HG02970 (cell line): ENCODE results near the gene CNNM2.
"Not testable (repeated sequence)": the region's sequence is repeated elsewhere in the genome, so short reads cannot be mapped to it uniquely, and the experiment has no call there.

ENCODE experiments used
- ATAC-seq: cut with Tn5 transposase; IDR thresholded peaks from one replicate; pipeline ENCODE4 v1.9.1; 2021; ENCODE audit warnings: mild to moderate bottlenecking, moderate library complexity, moderate number of reproducible peaks; ENCODE audit not compliant: unreplicated experiment, low FRiP score

CNNM2 gene

DNA sequence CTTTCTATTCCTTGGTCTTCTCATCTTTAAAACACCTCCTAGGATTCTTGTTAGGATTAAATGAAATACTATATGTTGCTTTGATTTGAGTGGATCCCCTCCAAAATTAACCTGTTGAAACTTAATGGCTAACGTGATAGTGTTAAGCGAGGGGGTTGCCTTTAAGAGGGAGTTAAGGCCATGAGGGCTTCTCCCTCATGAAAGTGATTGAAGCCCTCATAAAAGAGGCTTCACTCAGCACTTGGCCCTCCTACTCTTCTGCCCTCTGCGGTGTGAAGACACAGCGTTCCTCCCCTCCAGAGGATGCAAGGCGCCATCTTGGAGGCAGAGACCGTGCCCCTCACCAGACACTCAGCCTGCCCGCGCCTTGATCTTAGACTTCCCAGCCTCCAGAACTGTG lies 46.6 kb downstream of the CNNM2 start:
- ATAC-seq = no peak

DNA sequence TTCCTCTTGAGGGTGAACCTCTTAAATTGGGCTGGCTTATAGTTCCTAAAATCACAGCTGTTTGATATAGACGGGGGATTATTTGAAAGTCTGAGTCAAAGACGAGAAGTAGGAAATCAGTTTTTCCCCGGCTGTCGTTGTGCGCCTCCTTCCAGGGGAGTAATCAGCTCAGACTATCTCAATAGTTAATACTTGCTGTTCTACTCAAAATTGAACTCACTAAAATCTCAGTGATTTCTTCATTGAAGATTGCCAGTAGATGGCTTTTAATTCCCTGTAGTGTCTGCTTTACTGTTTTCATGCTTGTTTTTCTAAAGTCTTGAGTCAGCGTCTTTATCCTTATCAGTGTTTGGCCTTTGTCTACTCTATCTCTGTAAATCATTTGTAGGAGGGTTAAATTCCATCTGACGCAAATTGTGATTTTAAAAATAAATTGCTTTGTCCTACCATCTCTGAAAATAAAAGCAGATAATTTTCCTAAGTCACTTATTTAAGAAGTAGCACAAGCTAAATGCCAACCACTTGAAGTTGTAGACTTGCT lies 47.3 kb downstream of the CNNM2 start:
- no peak for ATAC-seq

DNA sequence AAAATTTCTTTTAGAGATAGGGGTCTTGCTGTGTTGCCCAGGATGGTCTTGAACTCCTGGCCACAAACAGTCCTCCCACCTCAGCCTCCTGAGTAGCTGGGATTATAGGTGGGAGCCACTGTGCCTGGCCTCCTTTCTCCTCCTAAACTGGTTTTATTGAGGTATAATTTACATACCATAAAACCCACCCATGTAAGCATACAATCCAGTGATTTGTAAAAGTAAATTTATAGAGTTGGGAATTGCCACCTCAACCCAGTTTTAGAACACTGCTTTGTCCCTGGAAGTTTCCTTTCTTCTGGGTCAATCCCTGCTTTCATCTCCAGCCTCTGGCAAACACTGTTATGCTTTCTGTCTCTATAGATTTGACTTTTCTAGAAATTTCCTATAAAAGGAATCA lies 49.0 kb downstream of the CNNM2 start:
- no peak for ATAC-seq

DNA sequence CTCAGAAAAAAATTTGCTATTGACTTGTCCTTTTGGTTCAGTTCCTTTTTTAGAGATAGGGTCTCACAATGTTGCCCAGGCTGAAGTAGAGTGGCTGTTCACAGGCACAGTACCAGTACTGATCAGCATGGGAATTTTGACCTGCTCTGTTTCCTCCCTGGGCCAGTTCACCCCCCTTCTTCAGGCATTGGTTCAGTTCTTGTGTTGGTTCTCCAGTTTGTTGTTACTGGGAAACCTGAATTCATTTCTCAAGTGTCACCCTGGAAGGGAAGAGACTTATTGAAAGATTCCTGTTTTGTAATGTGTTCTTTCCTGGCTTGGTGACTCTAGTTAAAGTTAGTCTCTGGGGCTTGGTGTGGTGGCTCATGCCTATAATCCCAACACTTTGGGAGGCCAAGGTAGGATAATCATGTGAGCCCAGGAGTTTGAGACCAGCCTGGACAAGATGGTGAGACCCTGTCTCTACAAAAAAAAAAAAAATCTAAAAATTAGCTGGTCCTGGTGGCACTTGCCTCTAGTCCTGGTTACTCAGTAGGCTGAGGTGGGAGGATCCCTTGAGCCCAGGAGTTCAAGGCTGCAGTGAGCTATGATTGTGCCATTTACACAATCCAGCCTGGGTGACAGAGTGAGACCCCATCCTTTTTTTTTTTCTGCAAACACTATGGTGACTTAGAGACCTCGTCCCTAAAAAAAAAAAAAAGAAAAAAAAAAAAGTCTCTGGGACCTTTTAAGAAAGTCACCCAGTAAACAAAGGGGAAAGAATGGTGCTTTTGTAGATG lies 52.7 kb downstream of the CNNM2 start:
- ATAC-seq = no peak

DNA sequence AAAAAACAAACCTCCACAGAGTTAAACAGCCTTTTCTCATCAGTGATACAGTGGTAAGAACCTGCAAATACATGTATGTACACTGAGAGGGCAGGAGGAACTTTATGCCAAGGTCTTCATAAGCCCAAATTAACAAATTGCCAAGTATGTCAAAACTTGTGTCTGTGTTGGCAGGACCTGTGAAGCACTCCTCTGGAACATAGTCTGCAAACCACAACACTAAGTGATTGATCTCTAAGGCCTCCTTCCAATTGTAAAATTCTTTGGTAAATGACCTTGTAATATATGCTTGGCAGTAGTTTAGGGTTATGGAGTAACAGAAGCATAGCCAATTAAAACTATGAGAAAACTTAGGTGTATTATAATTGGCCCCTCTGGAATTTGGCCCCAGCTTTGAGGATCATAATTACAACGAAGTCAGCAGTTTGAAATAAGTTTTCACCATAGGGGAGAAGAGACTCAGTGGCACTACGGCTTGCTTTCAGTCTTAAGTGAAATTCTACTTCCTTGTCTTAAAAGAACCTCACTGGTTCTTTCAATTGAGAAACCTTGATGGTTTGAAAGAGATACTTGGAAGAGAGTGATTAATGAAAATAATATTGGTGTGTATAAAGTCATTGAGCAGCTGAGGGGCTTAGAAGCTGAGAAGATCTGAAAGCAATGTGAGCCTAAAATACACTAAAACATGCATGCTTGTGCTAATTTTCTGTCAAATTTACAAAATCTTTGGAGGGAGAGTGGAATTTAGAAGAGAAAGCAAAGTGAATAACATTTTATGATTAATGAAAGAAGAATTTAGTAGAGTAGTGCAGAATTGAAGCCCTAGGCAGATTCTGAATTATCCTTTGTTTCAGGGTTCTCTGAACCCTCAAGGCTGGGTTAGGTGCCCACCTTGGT lies 57.6 kb downstream of the CNNM2 start:
- no peak for ATAC-seq

DNA sequence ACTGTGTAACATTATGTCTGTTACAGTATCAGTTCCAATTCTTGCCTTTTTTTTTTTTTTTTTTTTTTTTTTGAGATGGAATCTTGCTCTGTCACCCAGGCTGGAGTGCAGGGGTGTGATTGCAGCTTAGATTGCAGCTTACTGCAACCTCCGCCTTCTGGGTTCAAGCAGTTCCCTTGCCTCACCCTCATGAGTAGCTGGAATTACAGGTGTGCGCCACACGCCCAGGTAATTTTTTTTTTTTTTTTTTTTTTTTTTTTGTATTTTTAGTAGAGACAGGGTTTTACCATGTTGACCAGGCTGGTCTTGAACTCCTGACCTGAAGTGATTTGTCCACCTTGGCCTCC lies 58.3 kb downstream of the CNNM2 start:
- ATAC-seq = not testable (repeated sequence)

GRCh38 chr10:102982296-102982695 lies 64.2 kb downstream of the CNNM2 start:
- ATAC-seq = no peak

DNA sequence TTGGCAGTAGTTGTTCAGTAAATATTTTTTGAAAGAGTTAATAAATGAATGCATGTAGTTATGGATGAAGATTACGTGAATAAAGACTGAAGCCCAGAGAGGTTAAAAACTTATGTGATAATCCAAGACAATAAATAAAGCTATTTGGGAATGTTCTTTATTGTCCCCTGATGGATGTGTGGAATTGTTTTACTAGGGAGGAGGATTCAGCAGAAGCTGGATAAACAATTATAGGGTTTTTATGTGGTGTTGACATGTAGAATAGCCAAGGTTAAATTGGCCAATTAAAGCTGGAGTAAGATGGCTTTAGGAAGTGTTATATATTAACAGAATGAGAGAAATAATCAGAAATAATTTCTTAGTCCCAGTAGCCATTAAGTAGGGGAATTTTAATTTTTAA lies 66.0 kb downstream of the CNNM2 start:
- ATAC-seq = no peak

DNA sequence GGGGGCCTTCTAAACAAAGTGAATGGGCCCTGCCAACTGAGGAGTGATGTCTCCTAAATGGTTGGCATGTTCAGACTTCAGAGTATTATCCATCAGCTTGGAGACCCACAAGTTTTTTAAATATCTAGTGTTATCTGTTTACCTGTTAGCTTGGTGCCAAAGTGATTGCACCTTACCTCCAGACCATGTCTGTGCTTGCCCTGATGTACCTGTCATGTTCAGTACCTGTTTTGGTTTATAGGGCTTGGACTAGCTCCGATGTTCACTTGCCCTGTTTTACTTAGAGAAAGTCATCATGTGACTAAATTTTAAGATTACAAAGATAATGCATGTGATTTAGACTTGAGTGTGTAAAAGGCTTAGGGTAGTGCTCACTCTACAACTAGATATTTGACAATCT lies 67.7 kb downstream of the CNNM2 start:
- ATAC-seq = no peak

DNA sequence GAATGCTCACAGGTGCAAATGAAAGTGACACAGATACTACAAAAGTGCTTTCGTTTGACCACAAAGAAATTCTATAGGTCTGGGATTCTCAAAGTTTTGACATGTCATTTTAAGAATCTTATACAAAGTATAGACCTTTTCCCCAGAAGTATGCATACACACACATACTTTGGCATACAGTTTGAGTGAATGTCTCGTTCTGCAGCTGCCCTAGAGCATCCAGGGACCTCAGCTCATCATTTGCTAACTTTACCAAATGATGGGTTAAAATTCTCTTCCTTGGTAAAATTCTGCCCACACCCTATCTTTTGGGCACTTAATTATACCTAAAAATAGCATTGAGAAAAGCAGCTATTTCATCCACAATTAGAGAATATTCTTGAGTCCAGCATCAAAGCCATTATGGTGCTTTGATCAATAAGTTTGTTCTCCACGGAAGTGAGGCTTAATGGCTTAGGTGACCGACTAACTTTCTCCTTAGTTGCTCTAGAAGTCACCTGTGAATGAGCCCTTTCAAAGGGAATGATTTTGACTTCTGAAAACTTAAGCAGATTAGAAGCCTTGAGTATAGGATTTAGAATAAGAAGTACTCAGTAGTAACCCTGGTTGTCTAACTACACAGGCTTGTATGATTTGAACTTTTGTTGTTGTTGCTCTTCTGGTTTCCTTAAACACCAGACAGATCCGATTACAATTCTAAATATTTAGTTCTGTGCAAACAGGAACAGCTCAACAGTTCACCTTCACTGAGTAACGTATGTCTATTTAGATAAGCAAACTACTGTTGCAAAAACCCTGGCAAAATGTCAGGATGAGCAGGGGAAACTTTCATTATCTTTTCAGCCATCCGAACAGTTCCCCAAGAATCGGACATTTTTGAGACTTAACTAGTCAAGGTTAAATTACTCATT lies 70.6 kb downstream of the CNNM2 start:
- no peak for ATAC-seq

DNA sequence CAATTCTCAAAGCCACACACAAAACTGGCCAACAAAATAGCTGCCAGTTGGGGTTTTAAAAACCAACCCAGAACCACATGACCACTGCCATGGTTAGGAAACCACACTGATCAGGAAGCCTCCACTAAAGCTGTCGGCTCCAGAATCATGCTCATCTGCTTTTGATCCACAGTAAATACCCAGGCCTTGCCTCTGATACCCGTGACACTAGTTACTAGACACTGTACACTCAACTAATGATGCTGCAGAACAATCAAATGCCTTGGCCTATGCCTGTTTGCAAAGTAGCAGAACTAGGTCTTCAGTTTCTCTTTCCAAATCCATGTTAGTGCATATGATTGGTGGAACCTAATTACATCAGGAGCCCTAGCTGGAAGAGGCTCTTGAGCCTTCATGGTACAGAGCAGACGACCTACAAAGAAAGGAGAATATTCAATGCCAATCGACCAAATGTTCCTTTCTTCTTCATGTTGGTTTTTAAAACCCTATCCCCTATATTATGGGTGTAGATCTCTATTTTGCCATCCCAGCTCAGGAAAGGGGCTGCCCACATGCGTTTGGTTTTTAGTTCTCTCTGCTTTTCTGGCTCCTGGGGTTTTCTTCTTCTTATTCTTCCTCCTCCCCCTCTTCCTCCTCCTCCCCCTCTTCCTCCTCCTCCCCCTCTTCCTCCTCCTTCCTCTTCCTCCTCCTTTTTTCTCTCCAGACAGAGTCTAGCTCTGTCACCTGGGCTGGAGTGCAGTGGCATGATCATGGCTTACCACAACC lies 76.6 kb downstream of the CNNM2 start:
- ATAC-seq = no peak

DNA sequence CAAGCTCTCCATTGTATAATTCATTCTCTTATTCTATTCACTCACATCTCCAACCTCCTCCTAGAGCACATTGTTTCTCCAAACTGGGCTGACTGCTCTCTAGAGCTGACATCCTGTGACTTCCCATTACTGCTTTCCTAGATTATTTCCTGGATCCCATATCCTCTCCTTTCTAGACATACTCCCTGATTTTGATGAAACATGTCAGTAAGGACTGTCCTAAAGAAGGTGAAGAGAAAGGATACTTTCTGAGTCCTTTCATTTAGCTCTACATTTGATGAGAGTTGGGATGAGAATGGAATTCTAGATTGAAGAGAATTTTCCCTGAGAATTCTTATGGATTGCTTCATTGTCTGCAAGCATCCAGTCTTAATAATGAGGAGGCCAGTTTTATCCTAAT lies 78.8 kb downstream of the CNNM2 start:
- ATAC-seq = no peak

DNA sequence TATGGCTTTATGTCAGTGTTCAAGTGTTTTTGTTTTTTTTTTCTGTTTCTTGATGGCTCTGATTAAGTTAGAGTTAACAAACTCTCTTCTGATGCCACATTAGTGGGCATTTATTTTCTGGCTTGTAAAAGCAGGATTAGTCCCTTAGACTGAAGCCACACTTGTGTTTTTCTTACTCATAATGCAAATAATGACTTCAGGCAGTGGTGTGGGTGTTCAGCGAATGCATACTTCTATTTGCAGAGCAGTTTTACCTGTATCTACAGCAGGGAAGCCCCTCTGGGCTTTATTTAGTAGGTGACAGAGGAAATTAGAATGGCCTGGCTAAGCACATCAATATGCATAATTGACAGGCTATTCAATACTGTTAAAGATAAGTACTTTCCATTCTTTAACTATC lies 79.9 kb downstream of the CNNM2 start:
- ATAC-seq = no peak

DNA sequence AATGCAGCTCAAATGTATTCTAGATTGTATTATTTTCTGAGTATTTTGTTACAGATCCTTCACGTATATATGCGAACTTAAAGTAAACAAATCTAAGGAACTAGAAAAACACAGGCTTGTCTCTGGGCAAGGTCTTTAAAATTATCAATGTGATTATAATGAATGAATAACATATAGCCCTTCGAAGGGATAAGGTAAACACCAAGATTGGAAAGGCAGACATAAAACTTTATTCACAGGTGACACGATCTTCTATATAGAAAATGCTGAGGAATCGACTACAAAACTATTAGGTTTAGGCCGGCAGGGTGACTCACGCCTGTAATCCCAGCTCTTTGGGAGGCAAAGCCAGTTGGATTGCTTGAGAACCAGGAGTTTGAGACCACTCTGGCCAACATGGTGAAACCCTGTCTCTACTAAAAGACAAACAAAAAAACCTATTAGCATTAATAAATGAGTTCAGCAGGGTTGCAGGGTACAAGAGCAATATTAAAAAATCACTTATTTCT lies 80.4 kb downstream of the CNNM2 start:
- ATAC-seq = no peak

DNA sequence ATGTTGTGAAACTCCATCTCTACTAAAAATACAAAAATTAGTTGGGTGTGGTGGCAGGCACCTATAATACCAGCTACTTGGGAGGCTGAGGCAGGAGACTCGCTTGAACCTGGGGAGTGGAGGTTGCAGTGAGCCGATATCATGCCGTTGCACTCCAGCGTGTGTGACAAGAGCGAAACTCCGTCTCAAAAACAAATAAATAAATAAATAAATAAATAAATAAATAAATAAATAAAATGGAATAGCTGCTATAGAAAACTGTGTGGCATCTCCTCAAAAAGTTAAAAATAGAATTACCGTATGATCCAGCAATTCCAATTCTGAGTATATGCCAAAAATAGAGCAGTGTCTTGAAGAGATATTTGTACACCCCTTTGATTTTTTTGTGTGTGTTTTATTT lies 82.0 kb downstream of the CNNM2 start:
- not testable (repeated sequence) for ATAC-seq

DNA sequence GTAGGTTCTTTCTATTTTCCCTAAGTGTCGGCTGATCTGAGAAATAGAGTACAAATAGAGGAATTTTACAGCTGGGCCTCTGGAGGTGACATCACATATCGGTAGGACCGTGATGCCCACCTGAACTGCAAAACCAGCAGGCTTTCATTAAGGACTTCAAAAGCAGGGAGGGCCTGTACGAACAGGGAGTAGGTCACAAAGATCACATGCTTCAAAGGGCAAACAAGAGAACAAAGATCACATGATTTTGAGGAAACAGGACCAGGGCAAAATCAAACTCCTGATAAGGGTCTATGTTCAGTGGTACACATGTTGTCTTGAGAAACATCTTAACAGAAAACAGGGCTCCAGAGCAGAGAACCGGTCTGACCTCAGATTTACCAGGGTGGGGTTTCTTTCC lies 88.9 kb downstream of the CNNM2 start:
- ATAC-seq = no peak

- no peak for ATAC-seq
Observed at GRCh38 chr10:103013416-103013815, 95.3 kb downstream of the CNNM2 start.

DNA sequence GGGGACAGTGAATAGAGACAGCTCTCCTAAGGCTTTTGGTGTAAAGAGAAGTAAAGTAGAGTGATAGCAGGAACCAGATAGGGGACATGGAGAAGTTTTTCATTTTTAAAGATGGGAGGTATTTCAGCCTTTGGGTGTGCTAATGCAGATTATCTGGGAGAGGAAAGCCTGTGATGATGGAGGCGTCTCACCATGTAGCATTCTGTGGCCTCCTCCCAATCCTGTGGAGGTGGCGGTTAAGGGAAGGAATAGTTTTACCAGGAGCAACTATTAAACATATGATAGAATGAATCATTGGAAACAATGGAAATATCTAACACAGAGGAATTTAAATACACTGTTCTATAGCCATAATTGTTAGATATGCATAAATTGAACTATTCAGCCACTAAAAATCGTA lies 101.3 kb downstream of the CNNM2 start:
- no peak for ATAC-seq

GRCh38 chr10:103021150-103021899 lies 103.2 kb downstream of the CNNM2 start:
- no peak for ATAC-seq
